Panc1 (cell line): Measurements from ENCODE around the gene CCDC110. TPM values are rescaled to one million over a fixed set of nuclear protein-coding genes. Genes with fewer than 3 reads are reported as not detected.

Experiments used
- ATAC-seq: fragments of 200-7000 bp; cut with Tn5 transposase; 2 replicates; pipeline ENCODE4 v1.9.1; 2020; ENCODE audit warnings: mild to moderate bottlenecking, moderate library complexity
- BruUV-seq: library from RNA; stranded (reverse); fragments of 400-500 nt; replicated peaks from 2 replicates; lab custom pipeline; 2021; lab: Mats Ljungman, UMichigan
- CTCF ChIA-PET: fragments of 300-600 bp; sonication (Branson Sonifier 250); formaldehyde crosslinking; loops from one replicate; lab custom pipeline; 2022; ENCODE audit warnings: antibody characterized with exemption; lab: Charles Lee
- POLR2A ChIA-PET: fragments of 300-600 bp; sonication (Branson Sonifier 250); formaldehyde crosslinking; loops from one replicate; lab custom pipeline; 2022; ENCODE audit warnings: antibody characterized with exemption; lab: Charles Lee
- DNase-seq: peaks from one replicate; pipeline ENCODE4 v3.0.0-alpha.2; 2010; ENCODE audit warnings: low read depth, low spot score
- H3K27ac ChIP-seq: 2 replicates; pipeline ENCODE4 v1.5.1; 2011; ENCODE audit warnings: mild to moderate bottlenecking, low read length, inconsistent platforms
- H3K27me3 ChIP-seq: fragments of 200-500 bp; sonication (Bioruptor generic); 2 replicates; pipeline ENCODE4 v1.6.0; 2014; ENCODE audit warnings: low read length, inconsistent platforms; ENCODE audit not compliant: control insufficient read depth, insufficient read depth
- H3K36me3 ChIP-seq: fragments of 200-500 bp; sonication (Bioruptor generic); 2 replicates; pipeline ENCODE4 v1.5.1; 2014; ENCODE audit warnings: inconsistent platforms, mild to moderate bottlenecking, low read length, moderate library complexity; ENCODE audit not compliant: control insufficient read depth, insufficient read depth
- H3K4me1 ChIP-seq: 2 replicates; pipeline ENCODE4 v1.5.1; 2011; ENCODE audit warnings: inconsistent platforms, mild to moderate bottlenecking, low read length, moderate library complexity; ENCODE audit not compliant: control insufficient read depth, insufficient read depth
- H3K4me3 ChIP-seq, 2 experiments: 2 replicates each; pipeline ENCODE4 v1.5.1; 2011 to 2012; ENCODE audit warnings: low read depth in 2 of 2, low read length in 2 of 2, mild to moderate bottlenecking in 2 of 2, inconsistent platforms in 1 of 2, moderate library complexity in 1 of 2
- H3K9me3 ChIP-seq: fragments of 200-500 bp; sonication (Bioruptor generic); 2 replicates; pipeline ENCODE4 v1.5.1; 2014; ENCODE audit warnings: low read depth, mild to moderate bottlenecking, inconsistent platforms, low read length, moderate library complexity; ENCODE audit not compliant: control insufficient read depth, insufficient read depth
- CTCF ChIP-seq: fragments of 450-650 bp; IDR thresholded peaks from 2 replicates; pipeline ENCODE4 v1.5.1; 2017; ENCODE audit warnings: mild to moderate bottlenecking
- POLR2AphosphoS5 ChIP-seq: IDR thresholded peaks from 2 replicates; pipeline ENCODE4 v1.6.1; 2012; ENCODE audit warnings: mild to moderate bottlenecking, low read depth, low read length, moderate library complexity
- REST ChIP-seq, 2 experiments: IDR thresholded peaks; 2 replicates each; pipeline ENCODE4 v1.6.1; 2011 to 2012; ENCODE audit warnings: low read depth in 2 of 2, control low read depth in 1 of 2, low read length in 1 of 2, mild to moderate bottlenecking in 1 of 2, moderate library complexity in 1 of 2; ENCODE audit not compliant: insufficient read depth in 1 of 2
- SIN3A ChIP-seq: IDR thresholded peaks from 2 replicates; pipeline ENCODE4 v1.6.1; 2012; ENCODE audit warnings: low read depth, mild to moderate bottlenecking, low read length, moderate library complexity, borderline replicate concordance; ENCODE audit not compliant: insufficient read depth
- TCF7L2 ChIP-seq: IDR thresholded peaks from 2 replicates; pipeline ENCODE4 v1.6.1; 2011; ENCODE audit warnings: mild to moderate bottlenecking, low read depth, low read length, inconsistent platforms
- in situ Hi-C: cut with HindIII; loops from 2 replicates; pipeline ENCODE4 v1.10.0; 2016; ENCODE audit warnings: low sequenced_read_pairs, low pct_unique_long_range_greater_than_20kb
- intact Hi-C: fragments of 100-400 bp; cut with micrococcal nuclease; formaldehyde crosslinking; loops from one replicate; pipeline ENCODE4 v1.10.0; 2022; ENCODE audit not compliant: unreplicated experiment
- total RNA-seq: library from RNA; stranded (reverse); gene quantifications from one replicate; pipeline ENCODE4 v1.2.1, GENCODE V29; 2021; ENCODE audit not compliant: unreplicated experiment

CCDC110 gene
- total RNA-seq, 1 experiment from 2014 or later: 0.05 TPM

- no peak for TF ChIP-seq CTCF
- no peak for TF ChIP-seq SIN3A
- no peak for TF ChIP-seq POLR2AphosphoS5
- no peak for TF ChIP-seq TCF7L2
- TF ChIP-seq REST (IDR thresholded peaks at IDR 0.05; ENCODE audit: insufficient read depth in 1 of 2, low read depth in 2 of 2, low read length in 1 of 2): no peak
- intact Hi-C loops: no loop called here
- Histone ChIP-seq H3K36me3 (no peaks in the 10 kb centered on the region; the same call in 1 of the 2 replicates), H3K27me3 (peaks cover 5% of the 10 kb centered on the region), H3K27ac (no peak overlapping the region), H3K4me1 (no peaks in the 10 kb centered on the region), H3K9me3 (no peaks in the 10 kb centered on the region), H3K4me3 (no peak overlapping the region)
- in situ Hi-C loops: no loop called here
- DNase-seq (no peak), ATAC-seq (no peak)
- ChIA-PET POLR2A (no interaction called here), CTCF (no interaction called here)
- no TSS peak for BruUV-seq
Observed at GRCh38 chr4:185467101-185467500, 4.4 kb downstream of the CCDC110 start.

- POLR2A ChIA-PET: no interaction called here
- ATAC-seq: no peak
- no peaks in the 10 kb centered on the region; the same call in 1 of the 2 replicates for H3K36me3 ChIP-seq
- no peak overlapping the region for H3K4me3 ChIP-seq
- intact Hi-C loops (no loop called here), in situ Hi-C loops (no loop called here)
- TF ChIP-seq REST (IDR thresholded peaks at IDR 0.05; ENCODE audit: insufficient read depth in 1 of 2, low read depth in 2 of 2, low read length in 1 of 2): no peak
- no peak for TF ChIP-seq CTCF
- TF ChIP-seq SIN3A: no peak
- no peak for TF ChIP-seq POLR2AphosphoS5
- TF ChIP-seq TCF7L2: no peak
- H3K4me1 ChIP-seq: no peaks in the 10 kb centered on the region
- peaks cover 5% of the 10 kb centered on the region for H3K27me3 ChIP-seq
- no peak overlapping the region for H3K27ac ChIP-seq
- no TSS peak for BruUV-seq
- CTCF ChIA-PET: no interaction called here
- no peak for DNase-seq
- no peaks in the 10 kb centered on the region for H3K9me3 ChIP-seq
Observed at GRCh38 chr4:185465707-185466106, 5.8 kb downstream of the CCDC110 start.
